Caco-2 (cell line): Measurements from ENCODE around the gene KSR2. TPM values are rescaled to one million over a fixed set of nuclear protein-coding genes. Genes with fewer than 3 reads are reported as not detected.

Experiments used
- BruUV-seq: library from RNA; stranded (reverse); fragments of 400-500 nt; replicated peaks from 2 replicates; lab custom pipeline; 2021; lab: Mats Ljungman, UMichigan
- CTCF ChIA-PET: fragments of 300-600 bp; sonication (Branson Sonifier 250); formaldehyde crosslinking; loops from one replicate; lab custom pipeline; 2022; ENCODE audit warnings: antibody characterized with exemption; lab: Charles Lee
- POLR2A ChIA-PET: fragments of 300-600 bp; sonication (Branson Sonifier 250); formaldehyde crosslinking; loops from one replicate; lab custom pipeline; 2022; ENCODE audit warnings: antibody characterized with exemption; lab: Charles Lee
- DNase-seq, 2 experiments: peaks; one replicate each; pipeline versions ENCODE4 v3.0.0 to v3.0.0-alpha.2; 2020 to 2022
- H3K27me3 ChIP-seq: replicated peaks from 2 replicates; pipeline ENCODE4 v1.6.0; 2011; ENCODE audit warnings: low read length; ENCODE audit not compliant: control insufficient read depth, insufficient read depth
- H3K36me3 ChIP-seq: 2 replicates; pipeline ENCODE4 v1.5.1; 2011; ENCODE audit warnings: low read length; ENCODE audit not compliant: control insufficient read depth, insufficient read depth
- H3K4me1 ChIP-seq: fragments of 250-450 bp; sonication (Bioruptor Pico); 2 replicates; pipeline ENCODE4 v1.5.1; 2020; ENCODE audit warnings: mild to moderate bottlenecking
- H3K4me3 ChIP-seq: 2 replicates; pipeline ENCODE4 v1.5.1; 2011; ENCODE audit warnings: low read depth, mild to moderate bottlenecking, control low read depth, low read length
- H3K9me3 ChIP-seq: fragments of 250-450 bp; sonication (Bioruptor Pico); 2 replicates; pipeline ENCODE4 v1.5.1; 2020; ENCODE audit warnings: mild to moderate bottlenecking, moderate library complexity
- H3K27ac Mint-ChIP-seq: one replicate; pipeline ENCODE4 v1.8.0; 2022; ENCODE audit warnings: mixed read lengths; ENCODE audit not compliant: unreplicated experiment
- H3K27me3 Mint-ChIP-seq: one replicate; pipeline ENCODE4 v1.8.0; 2022; ENCODE audit warnings: mixed read lengths; ENCODE audit not compliant: insufficient read depth, unreplicated experiment
- H3K36me3 Mint-ChIP-seq: one replicate; pipeline ENCODE4 v1.8.0; 2022; ENCODE audit warnings: mild to moderate bottlenecking, mixed read lengths; ENCODE audit not compliant: insufficient read depth, unreplicated experiment
- H3K4me1 Mint-ChIP-seq: one replicate; pipeline ENCODE4 v1.8.0; 2022; ENCODE audit warnings: low read depth, mixed read lengths; ENCODE audit not compliant: unreplicated experiment
- H3K4me3 Mint-ChIP-seq: one replicate; pipeline ENCODE4 v1.8.0; 2022; ENCODE audit warnings: mild to moderate bottlenecking, moderate library complexity, mixed read lengths; ENCODE audit not compliant: unreplicated experiment
- H3K9me3 Mint-ChIP-seq: one replicate; pipeline ENCODE4 v1.8.0; 2022; ENCODE audit warnings: mixed read lengths; ENCODE audit not compliant: unreplicated experiment
- CTCF ChIP-seq, 2 experiments: fragments of 200-600 bp in 1 of 2; IDR thresholded peaks; 1 replicate in 1 of 2; 2 replicates in 1 of 2; pipeline versions ENCODE4 v1.5.1 to v1.8.0; 2011 to 2022; ENCODE audit warnings: antibody characterized with exemption in 1 of 2, control low read depth in 1 of 2, inconsistent platforms in 1 of 2, low read depth in 1 of 2, low read length in 1 of 2, mild to moderate bottlenecking in 1 of 2, moderate library complexity in 1 of 2; ENCODE audit not compliant: insufficient read depth in 1 of 2, severe bottlenecking in 1 of 2, unreplicated experiment in 1 of 2
- intact Hi-C: fragments of 100-400 bp; cut with micrococcal nuclease; formaldehyde crosslinking; loops from one replicate; pipeline ENCODE4 v1.10.0; 2022; ENCODE audit not compliant: unreplicated experiment
- total RNA-seq: library from RNA; stranded (reverse); gene quantifications from 2 replicates; pipeline ENCODE4 v1.2.3, GENCODE V29; 2022

KSR2 gene
- total RNA-seq, 1 experiment from 2014 or later = 0.66 TPM

- TSS peak; percentile 56 for BruUV-seq
- no peaks in the 10 kb centered on the region; the same call in 1 of the 2 replicates for H3K36me3 ChIP-seq
- peak; percentile 98 to 99 for DNase-seq
- H3K4me1 ChIP-seq = peaks cover 14% of the 10 kb centered on the region; the same call in 1 of the 2 replicates
- Mint-ChIP-seq H3K27ac (peak within 1 kb of the TSS; percentile 97), H3K4me3 (peak within 1 kb of the TSS; percentile 90), H3K9me3 (no peaks in the 10 kb centered on the region), H3K4me1 (peaks cover 7% of the 10 kb centered on the region), H3K27me3 (peaks cover 3% of the 10 kb centered on the region), H3K36me3 (peaks cover 51% of the 10 kb centered on the region)
- H3K4me3 ChIP-seq = peak within 1 kb of the TSS; percentile 84
- ChIA-PET CTCF (interaction anchor here (0.7 to 1.5 kb wide), 4 partner anchors 20 to 159 kb away, joined by 3 to 5 read pairs (median 4); no protein-coding TSS in a partner anchor), POLR2A (interaction anchor here (0.6 to 0.7 kb wide), 2 partner anchors 53 to 298 kb away, joined by 3 to 7 read pairs; no protein-coding TSS in a partner anchor)
- no peak for TF ChIP-seq CTCF (IDR thresholded peaks at IDR 0.05; ENCODE audit: insufficient read depth in 1 of 2, low read depth in 1 of 2, low read length in 1 of 2, severe bottlenecking in 1 of 2, unreplicated experiment in 1 of 2)
- no peaks in the 10 kb centered on the region for H3K27me3 ChIP-seq
- intact Hi-C loops = loop anchor here (2.0 to 5.0 kb wide), 2 partner anchors 36 to 49 kb away; partner anchors contain the start of gene KSR2
- no peaks in the 10 kb centered on the region for H3K9me3 ChIP-seq
These were observed 47.9 kb upstream of the KSR2 start, which contains the start of gene RFC5 for GRCh38 chr12:118016424-118017264. Gene RFC5 (plus strand): TSS chr12:118016703. CDS start chr12:118016828, 125 bp downstream.

DNA sequence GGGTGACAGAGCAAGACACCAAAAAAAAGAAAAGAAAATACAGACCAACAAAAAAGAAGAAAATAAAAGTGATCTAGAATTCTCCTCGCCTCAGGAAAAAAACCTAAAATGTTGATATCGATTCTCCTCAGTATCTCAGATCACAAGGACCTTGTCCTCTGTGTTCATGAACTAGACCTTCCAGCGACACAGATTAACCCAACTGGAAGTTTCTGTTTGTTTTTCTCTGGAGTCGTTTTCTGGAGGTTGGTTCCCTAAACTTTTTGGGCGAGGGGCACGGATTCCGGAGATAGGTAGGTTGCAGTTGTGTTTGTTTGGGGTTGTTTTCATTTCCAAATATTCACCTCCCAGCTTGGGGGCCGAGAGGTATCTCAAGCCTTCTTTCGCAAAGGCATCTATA lies 47.2 kb upstream of the KSR2 start:
- Mint-ChIP-seq H3K4me3 (peak overlapping the region; percentile 90), H3K27ac (peak overlapping the region; percentile 97), H3K9me3 (no peaks in the 10 kb centered on the region), H3K4me1 (peaks cover 7% of the 10 kb centered on the region), H3K27me3 (peaks cover 3% of the 10 kb centered on the region), H3K36me3 (peaks cover 44% of the 10 kb centered on the region)
- H3K4me3 ChIP-seq = peak overlapping the region; percentile 84; the same call in 1 of the 2 replicates
- no TSS peak for BruUV-seq
- H3K36me3 ChIP-seq = no peaks in the 10 kb centered on the region; the same call in 1 of the 2 replicates
- no peak for TF ChIP-seq CTCF (IDR thresholded peaks at IDR 0.05; ENCODE audit: insufficient read depth in 1 of 2, low read depth in 1 of 2, low read length in 1 of 2, severe bottlenecking in 1 of 2, unreplicated experiment in 1 of 2)
- no peaks in the 10 kb centered on the region for H3K27me3 ChIP-seq
- POLR2A ChIA-PET = no interaction called here
- CTCF ChIA-PET = interaction anchor here (1.5 kb wide), 1 partner anchor 159 kb away, joined by 5 read pairs; no protein-coding TSS in a partner anchor
- H3K9me3 ChIP-seq = no peaks in the 10 kb centered on the region
- no peak for DNase-seq
- peaks cover 14% of the 10 kb centered on the region; the same call in 1 of the 2 replicates for H3K4me1 ChIP-seq
- intact Hi-C loops = loop anchor here (2.0 to 5.0 kb wide), 2 partner anchors 37 to 49 kb away; partner anchors contain the start of gene KSR2

DNA sequence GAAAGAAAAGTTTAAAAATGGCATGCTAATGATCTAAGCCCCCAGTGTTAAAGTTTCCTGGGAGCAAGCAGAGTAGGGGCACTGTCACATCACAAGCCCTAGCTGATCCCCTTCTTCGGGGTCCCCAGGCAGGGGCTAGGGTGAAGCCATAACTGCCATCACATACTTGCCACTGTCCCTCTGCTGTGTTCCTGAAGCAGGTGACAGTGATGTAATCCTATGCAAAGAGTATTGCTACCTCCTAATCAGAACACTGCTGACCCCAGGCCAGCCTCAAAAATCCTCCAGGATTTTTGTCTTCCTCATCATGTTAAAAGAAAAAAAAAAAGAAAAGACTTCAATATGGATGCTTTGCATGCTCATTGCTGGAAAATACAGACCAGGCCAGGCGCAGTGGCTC lies 46.5 kb upstream of the KSR2 start:
- peaks cover 7% of the 10 kb centered on the region for H3K4me1 Mint-ChIP-seq

More for the DNA sequence above, 46.5 kb upstream of the KSR2 start:
- POLR2A ChIA-PET = no interaction called here
- no peaks in the 10 kb centered on the region for H3K27me3 ChIP-seq
- CTCF ChIA-PET = no interaction called here
- H3K27me3 Mint-ChIP-seq = peaks cover 3% of the 10 kb centered on the region
- no peak overlapping the region for H3K27ac Mint-ChIP-seq
- no peaks in the 10 kb centered on the region; the same call in 1 of the 2 replicates for H3K36me3 ChIP-seq
- peaks cover 38% of the 10 kb centered on the region for H3K36me3 Mint-ChIP-seq
- no TSS peak for BruUV-seq
- H3K4me1 ChIP-seq = peaks cover 14% of the 10 kb centered on the region; the same call in 1 of the 2 replicates
- no peak for DNase-seq
- H3K9me3 ChIP-seq = no peaks in the 10 kb centered on the region
- no peak for TF ChIP-seq CTCF (IDR thresholded peaks at IDR 0.05; ENCODE audit: insufficient read depth in 1 of 2, low read depth in 1 of 2, low read length in 1 of 2, severe bottlenecking in 1 of 2, unreplicated experiment in 1 of 2)
- peak overlapping the region; percentile 90 for H3K4me3 Mint-ChIP-seq
- intact Hi-C loops = loop anchor here (5.0 kb wide), 1 partner anchor 48 kb away; the partner anchor contains the start of gene KSR2
- H3K9me3 Mint-ChIP-seq = no peaks in the 10 kb centered on the region
- H3K4me3 ChIP-seq = no peak overlapping the region
